Neural progenitor cell (in vitro differentiated cells): Measurements from ENCODE around the gene CTIF.

Source experiments
- EZH2phosphoT487 ChIP-seq: fragments of 200-600 bp; sonication (generic); IDR thresholded peaks from 2 replicates; pipeline ENCODE4 v1.6.1; 2017; ENCODE audit warnings: antibody characterized with exemption
- TF ChIP-seq, protein P1 (sequence below): fragments of 200-600 bp; sonication (generic); IDR thresholded peaks from 2 replicates; pipeline ENCODE4 v1.5.1; 2017; ENCODE audit warnings: antibody characterized with exemption, mild to moderate bottlenecking

GRCh38 chr18:48546396-48546795 lies 7.6 kb downstream of the CTIF start:
- TF ChIP-seq, protein P1, sequence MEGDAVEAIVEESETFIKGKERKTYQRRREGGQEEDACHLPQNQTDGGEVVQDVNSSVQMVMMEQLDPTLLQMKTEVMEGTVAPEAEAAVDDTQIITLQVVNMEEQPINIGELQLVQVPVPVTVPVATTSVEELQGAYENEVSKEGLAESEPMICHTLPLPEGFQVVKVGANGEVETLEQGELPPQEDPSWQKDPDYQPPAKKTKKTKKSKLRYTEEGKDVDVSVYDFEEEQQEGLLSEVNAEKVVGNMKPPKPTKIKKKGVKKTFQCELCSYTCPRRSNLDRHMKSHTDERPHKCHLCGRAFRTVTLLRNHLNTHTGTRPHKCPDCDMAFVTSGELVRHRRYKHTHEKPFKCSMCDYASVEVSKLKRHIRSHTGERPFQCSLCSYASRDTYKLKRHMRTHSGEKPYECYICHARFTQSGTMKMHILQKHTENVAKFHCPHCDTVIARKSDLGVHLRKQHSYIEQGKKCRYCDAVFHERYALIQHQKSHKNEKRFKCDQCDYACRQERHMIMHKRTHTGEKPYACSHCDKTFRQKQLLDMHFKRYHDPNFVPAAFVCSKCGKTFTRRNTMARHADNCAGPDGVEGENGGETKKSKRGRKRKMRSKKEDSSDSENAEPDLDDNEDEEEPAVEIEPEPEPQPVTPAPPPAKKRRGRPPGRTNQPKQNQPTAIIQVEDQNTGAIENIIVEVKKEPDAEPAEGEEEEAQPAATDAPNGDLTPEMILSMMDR: no peak
- TF ChIP-seq EZH2phosphoT487: no peak
